HEK293T (cell line): ENCODE measurements around the gene HDAC5.
A peak's percentile ranks its signal among the peaks of the same experiment; 100 is the strongest.
"Not testable (repeated sequence)": the region's sequence is repeated elsewhere in the genome, so short reads cannot be mapped to it uniquely, and the experiment has no call there.

Experiments used
- CTCF ChIA-PET: fragments of 350-600 bp; formaldehyde crosslinking; extraction: SDS; loops from one replicate; lab custom pipeline; 2021; ENCODE audit warnings: antibody characterized with exemption, inconsistent platforms; lab: Yijun Ruan, JAX
- POLR2A ChIA-PET: fragments of 350-600 bp; formaldehyde crosslinking; extraction: SDS; loops from one replicate; lab custom pipeline; 2020; ENCODE audit warnings: antibody characterized with exemption, inconsistent platforms; lab: Yijun Ruan, JAX
- DNase-seq: peaks from one replicate; pipeline ENCODE4 v3.0.0; 2012; ENCODE audit warnings: mixed read lengths; ENCODE audit errors: extremely low spot score
- ARNT ChIP-seq: fragments of 450-650 bp; IDR thresholded peaks from 2 replicates; pipeline ENCODE4 v1.6.1; 2017; ENCODE audit warnings: mild to moderate bottlenecking
- BHLHE40 ChIP-seq: fragments of 450-650 bp; IDR thresholded peaks from 2 replicates; pipeline ENCODE4 v1.6.1; 2016; ENCODE audit warnings: mild to moderate bottlenecking, moderate library complexity, borderline replicate concordance
- CTBP1 ChIP-seq: fragments of 450-650 bp; IDR thresholded peaks from 2 replicates; pipeline ENCODE4 v1.6.1; 2016; ENCODE audit warnings: borderline replicate concordance
- ELF4 ChIP-seq: fragments of 450-650 bp; IDR thresholded peaks from 2 replicates; pipeline ENCODE4 v1.6.1; 2017; ENCODE audit warnings: antibody characterized with exemption
- FOXA1 ChIP-seq: fragments of 450-650 bp; IDR thresholded peaks from 2 replicates; pipeline ENCODE4 v1.6.1; 2016; ENCODE audit warnings: mild to moderate bottlenecking
- FOXK2 ChIP-seq: fragments of 450-650 bp; IDR thresholded peaks from 2 replicates; pipeline ENCODE4 v1.6.1; 2016; ENCODE audit warnings: mild to moderate bottlenecking
- FOXM1 ChIP-seq: fragments of 450-650 bp; IDR thresholded peaks from 2 replicates; pipeline ENCODE4 v1.6.1; 2017; ENCODE audit warnings: mild to moderate bottlenecking, borderline replicate concordance
- HDGF ChIP-seq: fragments of 450-650 bp; IDR thresholded peaks from 2 replicates; pipeline ENCODE4 v1.6.1; 2017; ENCODE audit warnings: antibody characterized with exemption, borderline replicate concordance
- L3MBTL2 ChIP-seq: fragments of 450-650 bp; conservative IDR thresholded peaks from 2 replicates; pipeline ENCODE4 v1.6.1; 2016; ENCODE audit warnings: mild to moderate bottlenecking
- LEF1 ChIP-seq: fragments of 450-650 bp; IDR thresholded peaks from 2 replicates; pipeline ENCODE4 v1.6.1; 2017; ENCODE audit warnings: mild to moderate bottlenecking, borderline replicate concordance
- NFRKB ChIP-seq: fragments of 450-650 bp; IDR thresholded peaks from 2 replicates; pipeline ENCODE4 v1.6.1; 2016; ENCODE audit warnings: mild to moderate bottlenecking, moderate library complexity
- PKNOX1 ChIP-seq: fragments of 450-650 bp; IDR thresholded peaks from 2 replicates; pipeline ENCODE4 v1.6.1; 2016
- SP1 ChIP-seq: fragments of 450-650 bp; IDR thresholded peaks from 2 replicates; pipeline ENCODE4 v1.6.1; 2017
- SUZ12 ChIP-seq: fragments of 450-650 bp; IDR thresholded peaks from 2 replicates; pipeline ENCODE4 v1.6.1; 2016; ENCODE audit warnings: mild to moderate bottlenecking
- TARDBP ChIP-seq: fragments of 450-650 bp; IDR thresholded peaks from 2 replicates; pipeline ENCODE4 v1.6.1; 2016
- ZNF384 ChIP-seq: fragments of 450-650 bp; IDR thresholded peaks from 2 replicates; pipeline ENCODE4 v1.6.1; 2016

Gene HDAC5

GRCh38 chr17:44137891-44138709 is 14.7 kb upstream of the HDAC5 start:
- ChIA-PET POLR2A (interaction anchor here (0.9 to 2.6 kb wide), 9 partner anchors 11 to 359 kb away, joined by 3 to 16 read pairs (median 5); partner anchors contain the start of genes ATXN7L3, DUSP3, HDAC5 and LSM12), CTCF (interaction anchor here (0.6 to 1.6 kb wide), 5 partner anchors 13 to 116 kb away, joined by 3 to 6 read pairs (median 3); partner anchors contain the start of gene HDAC5)
- no peak for TF ChIP-seq ELF4
- TF ChIP-seq TARDBP: no peak
- no peak for TF ChIP-seq FOXA1
- no peak for TF ChIP-seq ZNF384
- no peak for TF ChIP-seq SP1
- TF ChIP-seq NFRKB: no peak
- TF ChIP-seq FOXM1: no peak; the same call in 1 of the 2 replicates
- TF ChIP-seq L3MBTL2: peak; percentile 72
- TF ChIP-seq SUZ12: no peak
- TF ChIP-seq FOXK2: no peak
- TF ChIP-seq PKNOX1: peak; percentile 68; the same call in 1 of the 2 replicates
- TF ChIP-seq LEF1: no peak
- peak; percentile 78 for DNase-seq

- TF ChIP-seq FOXK2 (no peak), BHLHE40 (no peak)
- CTCF ChIA-PET: no interaction called here
- no peak for DNase-seq
- POLR2A ChIA-PET: interaction anchor here (4.1 kb wide), 1 partner anchor 12 kb away, joined by 14 read pairs; the partner anchor contains the start of gene HDAC5
These were observed 11.5 kb upstream of the HDAC5 start for GRCh38 chr17:44134752-44135568.

GRCh38 chr17:44133918-44134476 is 10.6 kb upstream of the HDAC5 start:
- TF ChIP-seq HDGF (no peak), PKNOX1 (no peak), LEF1 (no peak), ARNT (no peak)
- ChIA-PET CTCF (interaction anchor here (0.6 to 1.1 kb wide), 2 partner anchors 7 to 18 kb away, joined by 3 read pairs; no protein-coding TSS in a partner anchor), POLR2A (interaction anchor here (4.1 kb wide), 1 partner anchor 11 kb away, joined by 14 read pairs; the partner anchor contains the start of gene HDAC5)
- no peak for DNase-seq

- POLR2A ChIA-PET: interaction anchor here (4.1 kb wide), 1 partner anchor 9 kb away, joined by 14 read pairs; the partner anchor contains the start of gene HDAC5
- DNase-seq: no peak
These were observed 8.9 kb upstream of the HDAC5 start for GRCh38 chr17:44132275-44132821.

GRCh38 chr17:44131372-44131771 is 7.9 kb upstream of the HDAC5 start:
- POLR2A ChIA-PET, DNase-seq: not testable (repeated sequence)
- CTCF ChIA-PET: interaction anchor here (1.0 kb wide), 1 partner anchor 8 kb away, joined by 4 read pairs; the partner anchor contains the start of gene HDAC5

More at GRCh38 chr17:44132275-44132821, 8.9 kb upstream of the HDAC5 start:
- CTCF ChIA-PET: interaction anchor here (0.7 to 1.0 kb wide), 2 partner anchors 9 to 231 kb away, joined by 3 to 4 read pairs; partner anchors contain the start of gene HDAC5
- no peak for TF ChIP-seq FOXA1
- TF ChIP-seq BHLHE40: no peak
- no peak for TF ChIP-seq HDGF
- no peak for TF ChIP-seq ARNT
- no peak for TF ChIP-seq SP1
- no peak for TF ChIP-seq LEF1
- no peak for TF ChIP-seq PKNOX1
- no peak for TF ChIP-seq ZNF384
- no peak for TF ChIP-seq NFRKB
- no peak for TF ChIP-seq SUZ12
- no peak for TF ChIP-seq CTBP1
- TF ChIP-seq FOXK2: no peak
